Keratinocyte (primary cell): ENCODE data around the gene IPPK.

Experiments used
- EZH2 ChIP-seq: IDR thresholded peaks from one replicate; pipeline ENCODE4 v1.6.1; 2012; ENCODE audit warnings: inconsistent platforms, mild to moderate bottlenecking, low read length, moderate library complexity
- TF ChIP-seq, protein P1 (sequence below), 3 experiments: IDR thresholded peaks in 1 of 3; conservative IDR thresholded peaks in 1 of 3; optimal IDR thresholded peaks in 1 of 3; 2 replicates in 2 of 3; 3 replicates in 1 of 3; pipeline versions ENCODE3 to v1.5.1; 2011; ENCODE audit warnings: low read length in 3 of 3, mild to moderate bottlenecking in 3 of 3, moderate library complexity in 2 of 3, control low read depth in 1 of 3, inconsistent platforms in 1 of 3; ENCODE audit not compliant: insufficient read depth in 2 of 3; ENCODE audit errors: extremely low read depth in 1 of 3

DNA sequence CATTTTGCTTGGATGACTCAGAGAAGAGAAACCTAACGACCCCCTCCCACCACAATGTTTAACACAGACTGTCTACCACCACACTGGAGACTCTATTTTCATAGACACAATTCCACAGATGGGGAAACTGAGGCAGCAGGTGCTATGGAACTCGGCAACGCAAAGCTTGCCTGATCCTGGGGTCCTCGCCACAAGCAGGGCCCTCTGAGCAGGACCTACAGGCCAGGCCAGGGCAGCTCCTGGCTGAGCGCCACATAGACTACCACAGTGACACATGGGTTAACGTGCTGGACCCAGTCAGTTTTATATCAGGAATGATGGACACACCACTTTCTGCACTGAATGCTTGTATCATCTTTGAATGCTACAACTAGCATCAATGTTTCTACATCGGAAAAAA, 11.8 kb downstream of the IPPK start:
- TF ChIP-seq, protein P1, sequence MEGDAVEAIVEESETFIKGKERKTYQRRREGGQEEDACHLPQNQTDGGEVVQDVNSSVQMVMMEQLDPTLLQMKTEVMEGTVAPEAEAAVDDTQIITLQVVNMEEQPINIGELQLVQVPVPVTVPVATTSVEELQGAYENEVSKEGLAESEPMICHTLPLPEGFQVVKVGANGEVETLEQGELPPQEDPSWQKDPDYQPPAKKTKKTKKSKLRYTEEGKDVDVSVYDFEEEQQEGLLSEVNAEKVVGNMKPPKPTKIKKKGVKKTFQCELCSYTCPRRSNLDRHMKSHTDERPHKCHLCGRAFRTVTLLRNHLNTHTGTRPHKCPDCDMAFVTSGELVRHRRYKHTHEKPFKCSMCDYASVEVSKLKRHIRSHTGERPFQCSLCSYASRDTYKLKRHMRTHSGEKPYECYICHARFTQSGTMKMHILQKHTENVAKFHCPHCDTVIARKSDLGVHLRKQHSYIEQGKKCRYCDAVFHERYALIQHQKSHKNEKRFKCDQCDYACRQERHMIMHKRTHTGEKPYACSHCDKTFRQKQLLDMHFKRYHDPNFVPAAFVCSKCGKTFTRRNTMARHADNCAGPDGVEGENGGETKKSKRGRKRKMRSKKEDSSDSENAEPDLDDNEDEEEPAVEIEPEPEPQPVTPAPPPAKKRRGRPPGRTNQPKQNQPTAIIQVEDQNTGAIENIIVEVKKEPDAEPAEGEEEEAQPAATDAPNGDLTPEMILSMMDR (optimal IDR thresholded peaks at IDR 0.05 in 1 of 3, IDR thresholded peaks at IDR 0.05 in 1 of 3, conservative IDR thresholded peaks at IDR 0.05 in 1 of 3; ENCODE audit: extremely low read depth in 1 of 3, insufficient read depth in 2 of 3, low read length in 3 of 3), result no peak
- TF ChIP-seq EZH2, result no peak
